Spleen (tissue), 7 donors: ENCODE measurements around the gene SPTBN1.

Experiments
- CTCF ChIP-seq, 11 experiments: fragments of 200-600 bp in 7 of 11; fragments of 450-650 bp in 4 of 11; sonication (generic) in 4 of 11; IDR thresholded peaks in 8 of 11; conservative IDR thresholded peaks in 3 of 11; 1 replicate in 7 of 11; 2 replicates in 4 of 11; pipeline versions ENCODE4 v1.4.0 to v1.8.0; 2016 to 2021; ENCODE audit warnings: antibody characterized with exemption in 11 of 11, inconsistent platforms in 4 of 11, mild to moderate bottlenecking in 1 of 11
- POLR2A ChIP-seq, 3 donors: fragments of 450-650 bp; IDR thresholded peaks; one replicate each; pipeline ENCODE4 v1.5.1; 2017; ENCODE audit warnings: antibody characterized with exemption in 3 of 3, mild to moderate bottlenecking in 1 of 3
- POLR2AphosphoS5 ChIP-seq, 3 donors: sonication (generic); formaldehyde crosslinking; IDR thresholded peaks; one replicate each; pipeline ENCODE4 v1.5.1; 2017; ENCODE audit warnings: antibody characterized with exemption in 3 of 3
- donor health status: DM: no; HTN: no; CAD: no; lungs with moderate emphysema.
- donor health status: DM: no; HTN: no; CAD: no.
- donor health status: DM: no; HTN: no; CAD: no.

- no peak for TF ChIP-seq CTCF (IDR thresholded peaks at IDR 0.05 in 8 of 11, conservative IDR thresholded peaks at IDR 0.05 in 3 of 11)
- TF ChIP-seq POLR2A (IDR thresholded peaks at IDR 0.05): no peak
- no peak for TF ChIP-seq POLR2AphosphoS5 (IDR thresholded peaks at IDR 0.05)
Measured at GRCh38 chr2:54538537-54538936, 82.4 kb downstream of the SPTBN1 start.
